Stimulated activated naive CD4-positive, alpha-beta T cell treated with Interleukin-2 at 50 U/mL for 16 hours (primary cell): ENCODE data around the gene INTS7.
A peak's percentile ranks its signal among the peaks of the same experiment; 100 is the strongest.

ENCODE experiments used
- DNase-seq: peaks from one replicate; lab custom pipeline; 2025; lab: John Stamatoyannopoulos, UW

Gene INTS7, protein sequence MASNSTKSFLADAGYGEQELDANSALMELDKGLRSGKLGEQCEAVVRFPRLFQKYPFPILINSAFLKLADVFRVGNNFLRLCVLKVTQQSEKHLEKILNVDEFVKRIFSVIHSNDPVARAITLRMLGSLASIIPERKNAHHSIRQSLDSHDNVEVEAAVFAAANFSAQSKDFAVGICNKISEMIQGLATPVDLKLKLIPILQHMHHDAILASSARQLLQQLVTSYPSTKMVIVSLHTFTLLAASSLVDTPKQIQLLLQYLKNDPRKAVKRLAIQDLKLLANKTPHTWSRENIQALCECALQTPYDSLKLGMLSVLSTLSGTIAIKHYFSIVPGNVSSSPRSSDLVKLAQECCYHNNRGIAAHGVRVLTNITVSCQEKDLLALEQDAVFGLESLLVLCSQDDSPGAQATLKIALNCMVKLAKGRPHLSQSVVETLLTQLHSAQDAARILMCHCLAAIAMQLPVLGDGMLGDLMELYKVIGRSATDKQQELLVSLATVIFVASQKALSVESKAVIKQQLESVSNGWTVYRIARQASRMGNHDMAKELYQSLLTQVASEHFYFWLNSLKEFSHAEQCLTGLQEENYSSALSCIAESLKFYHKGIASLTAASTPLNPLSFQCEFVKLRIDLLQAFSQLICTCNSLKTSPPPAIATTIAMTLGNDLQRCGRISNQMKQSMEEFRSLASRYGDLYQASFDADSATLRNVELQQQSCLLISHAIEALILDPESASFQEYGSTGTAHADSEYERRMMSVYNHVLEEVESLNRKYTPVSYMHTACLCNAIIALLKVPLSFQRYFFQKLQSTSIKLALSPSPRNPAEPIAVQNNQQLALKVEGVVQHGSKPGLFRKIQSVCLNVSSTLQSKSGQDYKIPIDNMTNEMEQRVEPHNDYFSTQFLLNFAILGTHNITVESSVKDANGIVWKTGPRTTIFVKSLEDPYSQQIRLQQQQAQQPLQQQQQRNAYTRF

DNA sequence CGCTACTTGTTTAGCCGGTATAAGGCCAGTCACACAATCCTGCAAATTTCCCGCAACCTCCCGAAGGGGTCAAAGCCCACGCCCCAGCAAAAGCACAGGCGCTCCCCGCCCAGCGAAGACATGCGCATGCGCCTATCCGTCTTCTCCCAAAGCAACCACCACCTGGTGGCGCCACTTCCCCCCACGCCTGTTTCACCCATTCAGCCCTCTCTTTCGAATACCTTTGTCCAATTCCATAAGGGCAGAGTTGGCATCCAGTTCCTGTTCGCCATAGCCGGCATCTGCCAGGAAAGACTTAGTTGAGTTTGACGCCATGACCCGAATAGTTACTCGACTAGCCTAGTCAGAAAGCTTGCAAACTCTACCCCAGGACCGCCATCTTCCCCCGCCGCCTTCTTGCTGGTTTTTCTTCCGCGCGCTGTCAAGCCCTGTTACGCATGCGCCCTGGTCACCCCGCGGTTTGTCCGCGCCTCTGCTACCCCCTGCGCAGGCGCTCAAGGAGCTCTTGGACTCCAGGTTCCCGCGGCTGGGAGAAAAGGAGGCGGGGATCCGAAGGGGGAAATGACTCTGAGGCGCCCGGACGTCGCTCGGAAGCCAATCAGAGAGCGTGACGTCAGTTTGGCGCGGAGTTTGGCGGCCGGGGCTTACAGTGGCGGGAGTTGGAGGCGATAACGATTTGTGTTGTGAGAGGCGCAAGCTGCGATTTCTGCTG, at the start of gene INTS7, which contains the start of gene DTL:
INTS7 (minus strand) TSS at position 435 of the 712 bp plus-strand sequence; CDS start at position 315, 120 bp downstream.
DTL (plus strand) TSS at position 626 of the 712 bp plus-strand sequence. CDS start 143 bp downstream, outside the sequence.
- DNase-seq, result peak; percentile 98

DNA sequence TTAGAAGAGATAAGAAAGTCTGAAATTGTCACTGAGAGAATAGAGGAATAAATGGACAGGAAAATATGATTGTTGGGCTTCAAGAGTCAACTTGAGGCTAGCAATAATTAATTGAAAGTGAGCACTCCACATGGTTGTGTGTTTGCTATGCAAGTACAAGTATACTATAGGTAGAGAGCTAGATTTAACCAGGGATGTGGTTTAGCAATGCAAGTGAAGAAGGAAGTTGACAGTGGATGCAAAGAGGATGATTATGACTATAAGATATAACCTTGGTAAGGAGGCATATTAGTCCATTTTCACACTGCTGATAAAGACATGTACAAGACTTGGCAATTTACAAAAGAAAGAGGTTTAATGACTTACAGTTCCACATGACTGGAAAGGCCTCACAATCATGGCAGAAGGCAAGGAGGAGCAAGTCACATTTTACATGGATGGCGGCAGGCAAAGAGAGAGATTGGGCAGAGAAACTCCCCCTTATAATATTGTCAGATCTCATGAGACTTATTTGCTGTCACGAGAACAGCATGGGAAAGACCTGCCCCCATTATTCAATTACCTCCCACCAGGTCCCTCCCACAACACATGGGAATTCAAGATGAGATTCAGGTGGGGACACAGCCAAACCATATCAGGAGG, 47.5 kb upstream of the INTS7 start:
- no peak for DNase-seq

DNA sequence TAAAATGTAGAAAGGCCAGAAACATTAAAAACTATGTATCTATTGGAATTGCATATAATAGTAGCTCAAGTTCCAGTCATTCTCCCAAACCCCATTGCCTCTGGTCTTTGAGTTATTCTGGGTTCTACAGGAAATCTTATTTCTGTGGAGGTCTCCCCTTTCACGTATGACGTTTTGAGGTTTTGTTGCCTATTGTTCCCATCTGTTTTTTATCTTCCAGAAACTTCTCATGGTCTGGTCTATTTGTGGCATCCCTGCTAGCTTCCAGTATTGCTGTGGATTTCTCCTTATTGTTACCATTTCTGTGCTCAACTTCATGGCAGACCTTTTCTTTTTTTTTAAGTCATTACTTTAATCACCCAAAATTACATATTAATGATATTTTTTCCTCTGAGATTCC, 43.5 kb upstream of the INTS7 start:
- no peak for DNase-seq

DNA sequence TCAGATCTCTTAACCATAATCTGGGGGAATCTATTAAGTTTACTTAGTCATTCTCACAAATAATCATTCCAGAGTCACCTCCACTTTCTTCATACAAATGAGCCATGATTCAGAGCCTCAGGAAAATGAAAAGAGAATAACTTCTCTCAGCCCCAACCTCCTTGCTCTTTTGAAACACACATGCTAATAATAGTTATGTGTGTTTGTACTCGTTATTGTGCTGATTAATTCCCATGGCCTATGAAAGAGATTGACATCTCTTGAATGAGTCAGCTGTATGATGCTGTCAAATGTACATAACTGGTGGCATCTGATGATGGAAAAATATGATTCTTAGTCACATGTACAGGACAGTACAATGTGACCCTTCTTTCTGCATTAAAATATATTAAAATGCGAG, 41.7 kb upstream of the INTS7 start:
- no peak for DNase-seq

DNA sequence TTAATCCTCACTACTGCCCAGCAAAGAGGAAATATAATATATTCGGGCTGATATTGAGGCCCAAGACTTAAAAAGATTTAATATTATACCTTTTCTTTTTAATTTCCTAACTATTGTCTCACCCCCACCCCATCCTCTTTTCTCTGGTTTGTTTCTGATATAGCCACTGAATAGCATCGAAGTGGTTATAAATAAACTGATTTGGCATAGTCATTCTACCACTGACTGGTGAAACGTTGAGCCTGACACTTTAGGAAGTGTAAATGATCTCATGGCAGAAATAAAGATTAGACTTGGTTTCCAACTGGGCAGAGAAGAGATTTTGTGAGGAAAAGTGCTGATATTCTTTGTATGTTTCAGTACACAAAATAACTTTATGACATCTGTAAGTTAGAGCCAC, 39.5 kb upstream of the INTS7 start:
- no peak for DNase-seq

DNA sequence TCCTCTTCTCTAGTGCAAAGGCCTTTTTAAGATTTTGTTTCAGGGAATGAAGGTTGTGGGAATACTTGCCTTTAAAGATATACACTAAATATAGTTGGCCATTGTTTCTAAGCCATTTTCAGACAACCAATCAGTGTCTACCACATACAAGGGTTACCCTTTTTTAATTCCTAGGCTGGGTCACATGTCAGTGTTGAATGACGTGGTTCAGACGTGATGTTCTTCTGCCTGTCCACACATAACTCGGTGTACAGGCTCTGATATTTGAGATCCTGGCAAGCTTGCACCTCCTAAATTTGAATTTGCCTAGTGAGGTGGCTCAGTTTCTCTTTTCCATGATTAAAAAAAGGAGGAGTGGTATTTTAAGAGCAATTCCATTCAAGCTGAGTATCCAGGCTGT, 39.0 kb upstream of the INTS7 start:
- no peak for DNase-seq

DNA sequence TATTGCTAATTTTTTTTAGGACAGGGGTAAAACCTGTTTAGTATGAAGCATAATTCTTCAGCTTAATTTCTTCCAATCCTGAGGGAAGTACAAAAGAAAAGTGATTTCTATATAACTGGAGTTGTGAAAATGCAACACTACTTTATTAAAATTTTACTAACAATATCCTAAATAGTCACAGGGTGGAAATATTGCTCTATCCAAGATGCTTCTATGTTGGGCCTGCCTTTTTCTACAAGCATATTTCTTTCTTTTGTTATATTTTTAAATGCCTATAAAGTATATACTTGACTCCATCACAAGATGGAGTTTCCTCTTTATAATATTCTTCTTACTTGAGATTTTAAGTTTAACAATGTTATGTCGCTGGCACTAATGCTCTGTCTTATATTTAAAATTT, 38.1 kb upstream of the INTS7 start:
- no peak for DNase-seq

DNA sequence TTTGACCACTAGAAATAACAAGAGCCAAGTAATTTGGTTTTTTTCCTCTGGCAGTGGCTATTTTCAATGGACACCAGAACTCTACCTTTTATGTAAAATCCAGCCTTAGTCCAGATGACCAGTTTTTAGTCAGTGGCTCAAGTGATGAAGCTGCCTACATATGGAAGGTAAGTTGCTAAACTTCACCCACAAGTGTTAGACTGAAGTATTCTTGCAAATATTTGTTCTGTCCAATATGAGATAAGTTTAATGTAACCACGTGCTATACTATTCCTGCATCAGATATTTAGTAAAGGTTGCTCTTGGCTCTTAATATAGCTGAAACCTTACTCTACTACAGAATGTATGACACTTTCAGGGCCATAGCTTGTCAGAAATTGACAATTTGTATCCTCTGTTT, 36.7 kb upstream of the INTS7 start:
- DNase-seq, result no peak

DNA sequence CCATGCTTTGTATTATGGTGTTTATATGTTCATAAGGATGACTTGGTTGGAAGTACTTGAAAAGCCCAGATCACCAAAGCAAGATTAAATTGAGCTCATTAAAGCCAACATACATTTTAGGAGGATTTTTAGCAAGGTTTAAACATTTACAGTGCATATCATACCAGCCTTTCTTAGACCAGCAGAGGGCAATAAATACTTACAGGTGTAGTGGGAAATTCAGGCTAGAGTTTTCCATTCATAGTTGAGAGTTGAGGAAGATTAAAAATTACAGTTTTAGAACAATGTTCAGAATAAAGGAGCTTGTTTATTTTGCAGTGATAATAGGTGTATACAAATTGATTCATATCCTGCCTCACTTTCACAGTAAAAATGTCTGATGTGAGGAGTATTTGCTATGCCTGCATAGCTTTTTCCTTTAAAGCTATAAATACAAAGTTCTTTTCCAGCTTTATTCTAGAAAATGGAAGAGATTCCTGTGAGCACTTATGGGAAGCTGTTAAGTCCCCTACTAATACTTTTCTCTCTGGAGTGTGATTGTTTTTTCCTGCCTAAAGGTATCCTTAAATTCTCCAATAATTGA, 35.5 kb upstream of the INTS7 start:
- DNase-seq, result no peak

DNA sequence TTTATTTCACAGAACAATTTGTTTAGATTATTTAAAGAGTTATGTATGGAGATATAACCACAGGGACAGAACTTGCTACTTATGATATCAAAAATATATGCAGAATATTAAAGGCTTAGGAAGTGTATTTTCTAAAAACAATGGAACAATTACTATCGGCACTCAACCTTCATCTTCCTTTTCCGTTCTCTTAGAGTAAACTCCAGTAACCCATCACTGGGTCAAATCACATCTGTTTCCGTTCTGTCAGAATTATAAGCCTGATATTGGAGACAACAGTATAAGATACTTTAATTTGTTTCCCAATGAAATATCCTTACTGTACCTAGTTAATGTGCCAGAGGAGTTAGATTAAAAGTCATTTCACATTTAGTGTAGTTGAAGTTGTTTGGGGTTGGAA, 32.4 kb upstream of the INTS7 start:
- no peak for DNase-seq

DNA sequence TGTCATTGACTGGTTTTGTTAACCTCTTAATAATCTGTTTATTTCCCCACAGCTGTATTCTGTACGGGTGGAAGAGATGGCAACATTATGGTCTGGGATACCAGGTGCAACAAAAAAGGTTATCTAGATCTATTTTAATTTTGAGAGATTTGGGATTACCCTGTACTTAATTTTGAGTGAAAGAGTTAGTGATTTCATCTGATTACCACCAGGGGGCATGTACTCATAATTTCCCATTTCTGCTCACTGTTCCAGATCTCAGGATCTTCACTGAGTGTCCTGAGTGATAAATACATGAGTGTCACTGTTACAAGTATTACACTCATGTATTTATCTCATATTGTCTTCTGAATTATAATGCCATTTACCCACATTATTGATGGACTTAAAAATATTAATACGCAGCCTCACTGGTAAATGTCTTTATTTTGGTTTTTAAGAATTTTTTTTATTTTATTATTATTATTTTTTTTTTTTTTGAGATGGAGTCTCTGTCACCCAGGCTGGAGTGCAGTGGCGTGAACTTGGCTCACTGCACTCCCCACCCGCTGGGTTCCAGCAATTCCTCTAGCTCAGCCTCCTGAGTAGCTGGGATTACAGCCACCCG, 27.6 kb upstream of the INTS7 start:
- no peak for DNase-seq

DNA sequence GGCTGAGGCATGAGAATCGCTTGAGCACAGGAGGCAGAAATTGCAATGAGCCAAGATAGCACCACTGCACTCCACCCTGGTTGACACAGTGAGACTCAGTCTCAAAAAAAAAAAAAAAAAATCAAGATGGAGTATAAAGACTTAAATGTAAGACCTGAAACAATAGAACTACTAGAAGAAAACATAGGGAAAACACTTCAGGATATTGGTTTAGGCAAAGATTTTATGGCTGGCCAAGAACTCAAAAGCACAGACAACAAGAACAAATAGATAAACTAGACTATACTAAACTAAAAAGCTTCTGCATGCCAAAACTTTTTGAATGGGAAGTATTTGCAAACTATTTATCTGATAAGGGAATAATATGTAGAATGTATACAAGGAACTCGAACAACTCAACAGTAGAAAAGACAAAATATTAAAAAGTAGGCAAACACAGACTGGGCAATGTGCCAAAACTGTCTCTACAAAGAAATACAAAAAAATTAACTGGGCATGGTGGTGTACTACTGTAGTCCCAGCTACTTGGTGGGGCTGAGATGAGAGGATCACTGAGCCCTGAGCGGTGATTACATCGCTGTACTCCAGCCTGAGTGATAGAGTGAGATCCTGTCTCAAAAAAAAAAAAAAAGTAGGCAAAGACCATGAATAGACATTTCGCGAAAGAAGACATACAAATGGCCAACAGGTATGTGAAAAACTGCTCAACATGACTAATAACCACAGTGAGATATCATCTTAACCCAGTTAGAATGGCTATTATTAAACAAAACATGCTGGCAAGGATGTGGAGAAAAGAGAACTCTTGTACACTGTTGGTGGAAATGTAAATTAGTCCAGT, 25.5 kb upstream of the INTS7 start:
- DNase-seq, result no peak

DNA sequence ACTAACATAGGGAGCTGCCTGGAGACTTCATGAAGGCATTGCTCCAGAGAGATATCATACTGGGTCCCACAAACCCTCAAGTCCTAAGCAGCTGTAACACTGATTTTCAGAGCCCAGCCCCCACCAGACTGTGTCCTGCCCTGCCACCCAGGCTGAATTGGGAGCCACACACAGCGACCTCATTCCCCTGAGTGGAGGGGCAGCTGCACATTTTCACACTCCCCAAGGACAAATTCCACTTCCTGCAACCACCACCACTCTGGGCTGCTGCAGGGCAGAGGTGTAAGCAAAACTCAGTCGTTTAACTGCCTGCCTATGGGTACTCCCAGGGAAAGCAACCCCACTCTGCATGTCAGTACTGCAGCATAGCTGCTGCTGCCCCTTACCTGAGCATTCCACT, 20.0 kb upstream of the INTS7 start:
- DNase-seq, result no peak

DNA sequence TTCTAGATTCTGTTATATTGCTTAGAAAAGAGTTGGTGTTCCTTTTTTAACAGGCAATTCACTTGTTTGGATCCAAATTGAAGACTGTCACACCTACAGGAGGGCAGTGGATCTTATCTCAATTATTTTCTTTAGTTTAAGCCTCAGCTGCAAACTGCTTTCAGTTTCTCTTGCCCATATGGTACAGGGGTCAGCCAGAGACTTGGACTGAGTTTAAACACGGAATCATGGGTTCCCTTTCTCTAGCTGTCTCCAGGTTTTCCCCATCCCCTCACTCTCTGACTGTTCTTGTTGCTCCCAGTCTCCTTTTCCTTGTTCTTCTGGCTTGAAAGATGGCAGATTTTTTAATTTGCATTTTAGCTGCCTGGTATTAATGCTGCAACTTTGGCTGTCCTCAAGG, 18.6 kb upstream of the INTS7 start:
- DNase-seq, result no peak

DNA sequence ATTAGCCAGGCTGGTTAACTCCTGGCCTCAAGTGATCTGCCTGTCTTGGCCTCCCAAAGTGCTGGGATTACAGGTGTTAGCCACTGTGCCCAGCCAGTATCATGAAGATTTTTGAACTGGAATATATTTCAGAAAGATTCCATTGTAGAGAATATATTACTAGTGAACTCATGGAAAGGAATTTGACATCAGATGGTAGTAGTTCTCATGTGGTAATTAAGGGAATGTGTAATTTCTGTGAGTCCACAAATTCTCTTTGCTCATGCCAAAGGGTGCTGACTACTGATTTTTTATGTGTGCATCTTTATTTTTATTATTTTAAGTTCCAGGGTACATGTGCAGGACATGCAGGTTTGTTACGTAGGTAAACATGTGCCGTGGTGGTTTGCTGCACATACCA, 10.6 kb upstream of the INTS7 start:
- no peak for DNase-seq

DNA sequence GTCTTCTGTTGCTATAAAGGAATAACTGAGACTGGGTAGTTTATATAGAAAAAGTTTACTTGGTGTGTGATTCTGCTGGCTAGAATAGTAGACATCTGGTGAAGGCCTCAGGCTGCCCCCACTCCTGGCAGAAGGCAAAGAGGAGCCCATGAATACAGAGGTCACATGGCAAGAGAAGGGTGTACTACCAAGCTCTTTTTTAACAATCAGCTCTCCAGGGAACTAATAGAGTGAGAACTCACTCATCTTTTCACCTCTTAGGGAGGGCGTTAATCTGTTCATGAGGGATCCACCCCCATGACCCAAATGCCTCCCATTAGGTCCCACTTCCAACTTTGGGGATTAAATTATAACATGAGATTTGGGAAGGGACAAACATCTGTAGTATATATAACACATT, 9.5 kb upstream of the INTS7 start:
- no peak for DNase-seq

DNA sequence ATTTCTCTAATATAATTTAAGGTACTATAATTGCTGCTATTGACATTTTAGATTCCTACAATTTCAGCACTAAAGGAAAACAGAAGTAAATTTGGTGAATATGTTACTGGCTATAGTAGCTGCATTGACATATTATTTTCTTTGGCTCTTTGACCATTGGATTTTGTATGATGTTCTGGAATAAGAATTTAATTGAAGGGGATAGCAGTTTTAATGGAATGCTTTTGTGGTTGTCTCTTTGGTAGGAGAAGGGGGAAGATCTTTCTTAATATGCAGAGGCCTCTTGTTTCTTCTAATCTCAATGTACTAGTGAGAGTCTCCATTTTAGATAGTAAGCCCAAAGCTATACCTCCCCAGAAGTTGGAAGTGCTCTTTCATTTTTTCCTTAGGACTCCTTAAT, 7.1 kb upstream of the INTS7 start:
- DNase-seq, result no peak

DNA sequence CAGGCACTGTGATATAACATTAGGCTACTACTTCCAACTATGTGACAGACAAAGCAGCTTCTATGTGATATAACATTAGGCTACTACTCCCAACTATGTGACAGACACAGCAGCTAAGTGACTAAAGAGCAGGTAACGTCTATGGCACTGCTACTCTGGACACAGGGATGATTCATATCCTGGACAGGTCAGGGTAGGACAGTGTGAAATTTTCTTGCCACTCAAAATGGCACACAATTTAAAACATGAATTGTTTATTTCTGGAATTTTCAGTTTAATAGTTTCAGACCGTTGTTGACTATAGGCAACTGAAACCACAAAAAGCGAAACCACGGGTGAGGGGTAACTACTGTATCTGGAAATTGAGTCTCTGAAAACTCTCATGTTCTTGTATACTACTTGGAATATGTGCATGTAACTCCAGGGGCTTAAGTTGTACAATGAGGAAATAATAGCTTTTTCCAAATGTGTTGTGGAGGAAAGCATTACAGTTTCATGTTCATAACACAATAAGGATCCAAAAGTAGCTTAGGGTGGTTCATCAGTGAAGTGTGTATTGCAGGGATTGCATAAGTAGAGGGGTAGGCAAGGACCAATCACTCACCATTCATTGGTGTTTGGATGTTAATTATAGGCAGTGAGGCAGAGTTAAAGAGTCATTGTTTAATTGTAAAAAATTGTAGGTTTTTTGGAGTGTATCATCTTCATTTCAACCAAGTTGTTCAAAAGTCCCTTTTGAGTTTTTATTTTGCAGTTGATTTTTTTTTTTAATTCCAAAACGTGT, 5.5 kb upstream of the INTS7 start:
- no peak for DNase-seq

DNA sequence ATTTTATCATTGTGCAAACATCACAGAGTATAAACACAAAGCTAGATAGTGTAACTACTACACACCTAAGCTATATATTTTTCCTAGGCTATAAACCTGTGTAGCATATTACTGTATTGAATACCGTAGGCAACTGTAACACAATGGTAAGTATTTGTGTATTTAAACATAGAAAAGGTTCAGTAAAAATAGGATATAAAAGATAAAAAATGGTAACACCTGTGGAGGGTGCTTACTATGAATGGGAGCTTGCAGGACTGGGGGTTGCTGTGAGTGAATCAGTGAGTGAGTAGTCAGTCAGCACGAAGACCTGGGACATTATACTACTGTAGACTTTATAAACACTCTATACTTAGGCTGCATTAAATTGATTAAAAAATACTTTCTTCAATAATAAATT, 4.3 kb upstream of the INTS7 start:
- no peak for DNase-seq
